DND-41 (cell line): Measurements from ENCODE around the gene TMEM106B.

Experiments
- ATAC-seq: fragments of 200-7000 bp; cut with Tn5 transposase; 3 replicates; pipeline ENCODE4 v1.9.1; 2021; ENCODE audit warnings: low read depth; ENCODE audit not compliant: insufficient read depth
- DNase-seq: peaks from one replicate; pipeline ENCODE4 v3.0.0-alpha.2; 2020
- H2AFZ ChIP-seq: 2 replicates; pipeline ENCODE4 v1.6.0; 2012; ENCODE audit warnings: low read depth, low read length
- H3K27ac ChIP-seq: 2 replicates; pipeline ENCODE4 v1.5.1; 2012; ENCODE audit warnings: low read length, inconsistent platforms
- H3K27me3 ChIP-seq: fragments of 200-600 bp; sonication (generic); 2 replicates; pipeline ENCODE4 v1.6.0; 2012; ENCODE audit warnings: low read length, mild to moderate bottlenecking, inconsistent platforms; ENCODE audit not compliant: insufficient read depth, poor library complexity
- H3K36me3 ChIP-seq: 2 replicates; pipeline ENCODE4 v1.5.1; 2012; ENCODE audit warnings: low read length, inconsistent platforms; ENCODE audit not compliant: insufficient read depth
- H3K4me1 ChIP-seq: 2 replicates; pipeline ENCODE4 v1.5.1; 2012; ENCODE audit warnings: mild to moderate bottlenecking, low read length; ENCODE audit not compliant: insufficient read depth
- H3K4me2 ChIP-seq: 2 replicates; pipeline ENCODE4 v1.6.0; 2012; ENCODE audit warnings: mild to moderate bottlenecking, moderate library complexity, low read length, inconsistent platforms; ENCODE audit not compliant: insufficient read depth
- H3K4me3 ChIP-seq, 2 experiments: fragments of 200-600 bp in 1 of 2; shearing (Covaris generic) in 1 of 2; 2 replicates each; pipeline ENCODE4 v1.5.1; 2012 to 2016; ENCODE audit warnings: inconsistent platforms in 2 of 2, low read length in 2 of 2, mild to moderate bottlenecking in 2 of 2, low read depth in 1 of 2, moderate library complexity in 1 of 2
- H3K79me2 ChIP-seq: 2 replicates; pipeline ENCODE4 v1.6.0; 2012; ENCODE audit warnings: low read length, inconsistent platforms; ENCODE audit not compliant: insufficient read depth
- H3K9ac ChIP-seq: 2 replicates; pipeline ENCODE4 v1.6.0; 2012; ENCODE audit warnings: low read depth, mild to moderate bottlenecking, inconsistent platforms, low read length, moderate library complexity
- H3K9me3 ChIP-seq: 2 replicates; pipeline ENCODE4 v1.5.1; 2012; ENCODE audit warnings: low read length, moderate library complexity, mild to moderate bottlenecking, inconsistent platforms; ENCODE audit not compliant: insufficient read depth, severe bottlenecking
- H4K20me1 ChIP-seq: 2 replicates; pipeline ENCODE4 v1.6.0; 2012; ENCODE audit warnings: low read length; ENCODE audit not compliant: insufficient read depth
- CTCF ChIP-seq: IDR thresholded peaks from 2 replicates; pipeline ENCODE4 v1.5.1; 2012; ENCODE audit warnings: borderline replicate concordance, low read length, moderate library complexity, mild to moderate bottlenecking; ENCODE audit not compliant: poor library complexity, severe bottlenecking; ENCODE audit errors: extremely low read depth
- EZH2 ChIP-seq: IDR thresholded peaks from 3 replicates; pipeline ENCODE4 v1.6.1; 2012; ENCODE audit warnings: borderline replicate concordance, low read depth, mild to moderate bottlenecking, moderate library complexity, low read length, inconsistent platforms; ENCODE audit not compliant: severe bottlenecking

TMEM106B gene

GRCh38 chr7:12234334-12234865, 23.3 kb downstream of the TMEM106B start:
- DNase-seq (no peak), ATAC-seq (no peak)
- Histone ChIP-seq H3K4me3 (no peak overlapping the region), H3K27me3 (no peaks in the 10 kb centered on the region), H3K27ac (no peak overlapping the region), H3K79me2 (no peaks in the 10 kb centered on the region), H4K20me1 (no peaks in the 10 kb centered on the region), H3K4me1 (no peaks in the 10 kb centered on the region), H3K9me3 (no peaks in the 10 kb centered on the region), H3K9ac (no peak overlapping the region), H2AFZ (no peak overlapping the region), H3K36me3 (no peaks in the 10 kb centered on the region), H3K4me2 (no peak overlapping the region)
- TF ChIP-seq EZH2 (no peak), CTCF (no peak)

- Histone ChIP-seq H3K36me3 (no peaks in the 10 kb centered on the region), H3K4me2 (no peak overlapping the region)
- no peak for DNase-seq
These were observed 24.9 kb downstream of the TMEM106B start for GRCh38 chr7:12235970-12236369.

GRCh38 chr7:12237007-12237406, 25.9 kb downstream of the TMEM106B start:
- no peaks in the 10 kb centered on the region for H3K79me2 ChIP-seq
- H3K4me2 ChIP-seq = no peak overlapping the region
- H3K4me1 ChIP-seq = no peaks in the 10 kb centered on the region
- no peaks in the 10 kb centered on the region for H3K36me3 ChIP-seq
- no peak for ATAC-seq
- H3K4me3 ChIP-seq = no peak overlapping the region
- no peaks in the 10 kb centered on the region for H3K27me3 ChIP-seq
- H3K9ac ChIP-seq = no peak overlapping the region
- no peak overlapping the region for H2AFZ ChIP-seq
- no peaks in the 10 kb centered on the region for H4K20me1 ChIP-seq
- DNase-seq = no peak
- no peaks in the 10 kb centered on the region for H3K9me3 ChIP-seq
- H3K27ac ChIP-seq = no peak overlapping the region
- TF ChIP-seq EZH2 = no peak
- TF ChIP-seq CTCF = no peak

More at GRCh38 chr7:12235970-12236369, 24.9 kb downstream of the TMEM106B start:
- Histone ChIP-seq H3K27ac (no peak overlapping the region), H3K4me1 (no peaks in the 10 kb centered on the region), H3K27me3 (no peaks in the 10 kb centered on the region), H4K20me1 (no peaks in the 10 kb centered on the region), H2AFZ (no peak overlapping the region), H3K79me2 (no peaks in the 10 kb centered on the region), H3K9me3 (no peaks in the 10 kb centered on the region), H3K9ac (no peak overlapping the region), H3K4me3 (no peak overlapping the region)
- TF ChIP-seq EZH2 = no peak
- no peak for TF ChIP-seq CTCF
- ATAC-seq = no peak

GRCh38 chr7:12239806-12240205, 28.7 kb downstream of the TMEM106B start:
- no peak for ATAC-seq
- no peak overlapping the region for H3K27ac ChIP-seq
- H3K4me3 ChIP-seq = no peak overlapping the region
- H3K79me2 ChIP-seq = no peaks in the 10 kb centered on the region
- H2AFZ ChIP-seq = no peak overlapping the region; the same call in 1 of the 2 replicates
- H3K9me3 ChIP-seq = no peaks in the 10 kb centered on the region
- no peaks in the 10 kb centered on the region for H3K4me1 ChIP-seq
- H3K27me3 ChIP-seq = no peaks in the 10 kb centered on the region
- H3K36me3 ChIP-seq = no peaks in the 10 kb centered on the region
- no peak for DNase-seq
- no peaks in the 10 kb centered on the region for H4K20me1 ChIP-seq
- H3K4me2 ChIP-seq = no peak overlapping the region
- no peak for TF ChIP-seq CTCF
- no peak for TF ChIP-seq EZH2
- no peak overlapping the region for H3K9ac ChIP-seq
